GM23248 (cell line): ENCODE data around the gene SHROOM3. TPM values are rescaled to one million over a fixed set of nuclear protein-coding genes. Genes with fewer than 3 reads are reported as not detected.

Source experiments
- DNase-seq: peaks from one replicate; pipeline ENCODE4 v3.0.0-alpha.2; 2015
- H2AFZ ChIP-seq: fragments of 200-600 bp; sonication (generic); 2 replicates; pipeline ENCODE4 v1.6.1; 2016; ENCODE audit warnings: antibody characterized with exemption
- H3F3A ChIP-seq: fragments of 200-600 bp; sonication (generic); 2 replicates; pipeline ENCODE4 v1.6.1; 2016; ENCODE audit warnings: mild to moderate bottlenecking, antibody characterized with exemption, mixed run types; ENCODE audit not compliant: insufficient read depth
- H3K27ac ChIP-seq: fragments of 200-600 bp; sonication (generic); 2 replicates; pipeline ENCODE4 v1.5.1; 2016; ENCODE audit warnings: mild to moderate bottlenecking
- H3K27me3 ChIP-seq: fragments of 200-600 bp; sonication (generic); replicated peaks from 2 replicates; pipeline ENCODE4 v1.6.1; 2016; ENCODE audit warnings: mild to moderate bottlenecking; ENCODE audit not compliant: insufficient read depth
- H3K36me3 ChIP-seq: fragments of 200-600 bp; sonication (generic); 2 replicates; pipeline ENCODE4 v1.6.1; 2016; ENCODE audit warnings: low read depth, mild to moderate bottlenecking
- H3K4me1 ChIP-seq: fragments of 200-600 bp; sonication (generic); 2 replicates; pipeline ENCODE4 v1.6.1; 2016; ENCODE audit warnings: mild to moderate bottlenecking; ENCODE audit not compliant: insufficient read depth
- H3K4me2 ChIP-seq: fragments of 200-600 bp; sonication (generic); one replicate; pipeline ENCODE4 v1.6.1; 2016; ENCODE audit warnings: mild to moderate bottlenecking; ENCODE audit not compliant: unreplicated experiment
- H3K4me3 ChIP-seq: fragments of 200-600 bp; sonication (generic); 2 replicates; pipeline ENCODE4 v1.5.1; 2016; ENCODE audit warnings: mild to moderate bottlenecking
- H3K79me2 ChIP-seq: fragments of 200-600 bp; sonication (generic); 2 replicates; pipeline ENCODE4 v1.6.1; 2016; ENCODE audit warnings: mild to moderate bottlenecking; ENCODE audit not compliant: insufficient read depth
- H3K9ac ChIP-seq: fragments of 200-600 bp; sonication (generic); 2 replicates; pipeline ENCODE4 v1.6.1; 2016; ENCODE audit warnings: mild to moderate bottlenecking
- H3K9me2 ChIP-seq: fragments of 200-600 bp; sonication (generic); 2 replicates; pipeline ENCODE4 v1.6.1; 2016; ENCODE audit warnings: mixed run types, mild to moderate bottlenecking, moderate library complexity; ENCODE audit not compliant: insufficient read depth
- H3K9me3 ChIP-seq: fragments of 200-600 bp; sonication (generic); one replicate; pipeline ENCODE4 v1.6.1; 2017; ENCODE audit warnings: low read depth
- H4K20me1 ChIP-seq: fragments of 200-600 bp; sonication (generic); 2 replicates; pipeline ENCODE4 v1.6.0; 2016; ENCODE audit not compliant: insufficient read depth
- EZH2 ChIP-seq: fragments of 200-600 bp; sonication (generic); IDR thresholded peaks from 2 replicates; pipeline ENCODE4 v1.6.1; 2018; ENCODE audit warnings: antibody characterized with exemption, mild to moderate bottlenecking; ENCODE audit not compliant: insufficient read depth, poor library complexity, severe bottlenecking
- EZH2phosphoT487 ChIP-seq: fragments of 200-600 bp; sonication (generic); IDR thresholded peaks from 2 replicates; pipeline ENCODE4 v1.6.1; 2018; ENCODE audit warnings: antibody characterized with exemption, moderate library complexity, mild to moderate bottlenecking, low read depth; ENCODE audit not compliant: insufficient read depth
- WGBS, 2 experiments: methylation state at CpG; one replicate each; pipeline ENCODE4 v1.1.6; 2015 to 2017; ENCODE audit warnings: low lambda C conversion rate in 2 of 2, low coverage in 1 of 2; ENCODE audit errors: missing lambda C conversion rate in 2 of 2; 5-methylcytosine and 5-hydroxymethylcytosine counted together
- in situ Hi-C: fragments of 300-500 bp; cut with MboI; formaldehyde crosslinking; loops from 2 replicates; pipeline ENCODE4 v1.15.0; 2020
- polyA plus RNA-seq: library from polyadenylated mRNA; unstranded; fragments of >200 nt; fragmentation: Nextera tagmentation; extraction: Ambion mirVana; gene quantifications from 2 replicates; pipeline ENCODE4 v1.2.1, GENCODE V29; 2016
- total RNA-seq: library from RNA; depleted of rRNA; stranded (reverse); fragments of >200 nt; shearing (Covaris generic); gene quantifications from 2 replicates; pipeline ENCODE4 v1.2.3, GENCODE V29; 2014

Gene SHROOM3
- total and polyA plus RNA-seq, 2 experiments from 2014 or later, result 9.7 to 44.6 TPM

- Histone ChIP-seq H3K4me3 (no peak overlapping the region), H3K9ac (no peak overlapping the region), H4K20me1 (no peaks in the 10 kb centered on the region), H3K36me3 (no peaks in the 10 kb centered on the region), H3K27me3 (no peaks in the 10 kb centered on the region), H3K4me2 (peak overlapping the region; percentile 58), H3K9me3 (no peaks in the 10 kb centered on the region), H3K27ac (peak overlapping the region; percentile 78), H3K4me1 (peaks cover 49% of the 10 kb centered on the region), H3K9me2 (no peaks in the 10 kb centered on the region), H3K79me2 (no peaks in the 10 kb centered on the region), H2AFZ (0 out of 2 replicates have a peak overlapping the region, but pooled peaks have one; percentile 10), H3F3A (peaks cover 32% of the 10 kb centered on the region)
- WGBS, 2 experiments, result 32 to 41% methylated on average over 1 of the region's 1 CpG
- no peak for DNase-seq
- in situ Hi-C loops, result no loop called here
- no peak for TF ChIP-seq EZH2
- TF ChIP-seq EZH2phosphoT487, result no peak
Measured at GRCh38 chr4:76659103-76659490, 224.1 kb downstream of the SHROOM3 start.

- WGBS, 2 experiments, result 82 to 83% methylated on average over 1 of the region's 1 CpG
- Histone ChIP-seq H3K9ac (no peak overlapping the region), H4K20me1 (no peaks in the 10 kb centered on the region), H3K4me1 (peaks cover 18% of the 10 kb centered on the region), H2AFZ (no peak overlapping the region), H3K4me2 (no peak overlapping the region), H3K36me3 (no peaks in the 10 kb centered on the region), H3K4me3 (no peak overlapping the region), H3K9me3 (no peaks in the 10 kb centered on the region), H3F3A (peaks cover 23% of the 10 kb centered on the region), H3K27ac (no peak overlapping the region), H3K9me2 (no peaks in the 10 kb centered on the region), H3K27me3 (no peaks in the 10 kb centered on the region), H3K79me2 (no peaks in the 10 kb centered on the region)
- no peak for DNase-seq
- in situ Hi-C loops, result no loop called here
- no peak for TF ChIP-seq EZH2
- no peak for TF ChIP-seq EZH2phosphoT487
Measured at GRCh38 chr4:76663824-76664223, 228.8 kb downstream of the SHROOM3 start.

- H3K27ac ChIP-seq, result no peak overlapping the region
- TF ChIP-seq EZH2phosphoT487 (no peak), EZH2 (no peak)
- no peaks in the 10 kb centered on the region for H3K9me2 ChIP-seq
- peaks cover 10% of the 10 kb centered on the region for H3K4me1 ChIP-seq
- H3K27me3 ChIP-seq, result no peaks in the 10 kb centered on the region
- in situ Hi-C loops, result no loop called here
- peak; percentile 47 for DNase-seq
- H3K9me3 ChIP-seq, result no peaks in the 10 kb centered on the region
- no peaks in the 10 kb centered on the region for H4K20me1 ChIP-seq
- 0 out of 2 replicates have a peak, but pooled peaks cover 11% of the 10 kb centered on the region for H3F3A ChIP-seq
- peak overlapping the region; percentile 23 for H3K4me2 ChIP-seq
- no peak overlapping the region for H2AFZ ChIP-seq
- H3K9ac ChIP-seq, result no peak overlapping the region
- no peak overlapping the region for H3K4me3 ChIP-seq
- H3K36me3 ChIP-seq, result no peaks in the 10 kb centered on the region
- H3K79me2 ChIP-seq, result no peaks in the 10 kb centered on the region
Measured at GRCh38 chr4:76665153-76665552, 230.1 kb downstream of the SHROOM3 start.

- Histone ChIP-seq H3K9me3 (no peaks in the 10 kb centered on the region), H3K4me3 (no peak overlapping the region), H3K27me3 (no peaks in the 10 kb centered on the region), H3K36me3 (no peaks in the 10 kb centered on the region), H3K9me2 (no peaks in the 10 kb centered on the region), H3K4me1 (peaks cover 10% of the 10 kb centered on the region), H3K4me2 (no peak overlapping the region), H3F3A (0 out of 2 replicates have a peak, but pooled peaks cover 11% of the 10 kb centered on the region), H2AFZ (no peak overlapping the region), H4K20me1 (no peaks in the 10 kb centered on the region), H3K27ac (no peak overlapping the region), H3K9ac (no peak overlapping the region), H3K79me2 (no peaks in the 10 kb centered on the region)
- in situ Hi-C loops, result no loop called here
- 97 to 98% methylated on average over 4 of the region's 4 CpGs for WGBS, 2 experiments
- no peak for DNase-seq
- TF ChIP-seq EZH2 (no peak), EZH2phosphoT487 (no peak)
Measured at GRCh38 chr4:76665721-76666120, 230.7 kb downstream of the SHROOM3 start.

- no peaks in the 10 kb centered on the region for H3K27me3 ChIP-seq
- no peak overlapping the region for H3K4me2 ChIP-seq
- 0 out of 2 replicates have a peak, but pooled peaks cover 11% of the 10 kb centered on the region for H3F3A ChIP-seq
- H3K4me3 ChIP-seq, result no peak overlapping the region
- TF ChIP-seq EZH2, result no peak
- no peak for TF ChIP-seq EZH2phosphoT487
- H3K9me3 ChIP-seq, result no peaks in the 10 kb centered on the region
- no peaks in the 10 kb centered on the region for H3K36me3 ChIP-seq
- in situ Hi-C loops, result no loop called here
- H3K9me2 ChIP-seq, result no peaks in the 10 kb centered on the region
- peak; percentile 6 for DNase-seq
- 85 to 89% methylated on average over 5 of the region's 5 CpGs for WGBS, 2 experiments
- peaks cover 10% of the 10 kb centered on the region for H3K4me1 ChIP-seq
- no peak overlapping the region for H2AFZ ChIP-seq
- H4K20me1 ChIP-seq, result no peaks in the 10 kb centered on the region
- no peak overlapping the region for H3K27ac ChIP-seq
- no peaks in the 10 kb centered on the region for H3K79me2 ChIP-seq
- no peak overlapping the region for H3K9ac ChIP-seq
Measured at GRCh38 chr4:76666944-76667532, 232.0 kb downstream of the SHROOM3 start.
